ENCODE measurements around the gene CMC4. TPM values are rescaled to one million over a fixed set of nuclear protein-coding genes. Genes with fewer than 3 reads are reported as not detected.

The CMC4 gene
- total RNA-seq, 1 donor: 15.3 TPM

DNA sequence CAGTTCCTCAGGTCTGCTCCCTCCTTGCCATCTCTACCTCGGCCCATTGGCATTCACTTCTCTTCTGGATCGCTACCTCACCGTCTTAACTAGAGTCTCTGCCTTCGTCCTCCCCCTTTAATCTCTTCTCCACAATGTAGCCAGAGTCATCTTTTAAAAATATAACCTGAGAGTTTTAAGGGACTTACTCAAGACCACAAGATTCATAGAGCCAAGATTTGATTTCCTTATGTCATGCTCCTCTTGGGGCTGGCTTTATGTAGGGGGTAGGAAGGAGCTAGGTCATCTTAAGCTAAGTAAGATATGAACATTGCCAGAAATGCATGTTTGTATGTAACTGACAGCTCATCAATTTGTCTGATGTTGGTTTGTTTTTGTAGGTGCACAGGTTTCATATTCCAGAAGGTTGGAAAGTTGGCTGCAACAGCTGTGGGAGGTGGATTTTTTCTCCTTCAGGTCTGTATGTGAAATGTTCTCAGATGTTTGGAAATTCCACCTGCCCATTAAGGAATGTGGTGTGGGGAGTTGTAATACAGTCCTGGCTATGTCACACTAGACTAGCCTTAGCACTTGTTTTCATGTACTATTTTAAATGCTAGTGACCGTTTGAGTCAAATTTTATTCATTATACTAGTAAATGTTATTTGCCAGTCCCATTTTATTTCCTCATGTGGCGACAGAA, 24.7 kb downstream of the CMC4 start:
- no peak for DNase-seq (ENCODE audit: low read depth)
- no peak overlapping the region for H3K4me3 ChIP-seq (ENCODE audit: low read depth, low read length)
- TF ChIP-seq, protein P1, sequence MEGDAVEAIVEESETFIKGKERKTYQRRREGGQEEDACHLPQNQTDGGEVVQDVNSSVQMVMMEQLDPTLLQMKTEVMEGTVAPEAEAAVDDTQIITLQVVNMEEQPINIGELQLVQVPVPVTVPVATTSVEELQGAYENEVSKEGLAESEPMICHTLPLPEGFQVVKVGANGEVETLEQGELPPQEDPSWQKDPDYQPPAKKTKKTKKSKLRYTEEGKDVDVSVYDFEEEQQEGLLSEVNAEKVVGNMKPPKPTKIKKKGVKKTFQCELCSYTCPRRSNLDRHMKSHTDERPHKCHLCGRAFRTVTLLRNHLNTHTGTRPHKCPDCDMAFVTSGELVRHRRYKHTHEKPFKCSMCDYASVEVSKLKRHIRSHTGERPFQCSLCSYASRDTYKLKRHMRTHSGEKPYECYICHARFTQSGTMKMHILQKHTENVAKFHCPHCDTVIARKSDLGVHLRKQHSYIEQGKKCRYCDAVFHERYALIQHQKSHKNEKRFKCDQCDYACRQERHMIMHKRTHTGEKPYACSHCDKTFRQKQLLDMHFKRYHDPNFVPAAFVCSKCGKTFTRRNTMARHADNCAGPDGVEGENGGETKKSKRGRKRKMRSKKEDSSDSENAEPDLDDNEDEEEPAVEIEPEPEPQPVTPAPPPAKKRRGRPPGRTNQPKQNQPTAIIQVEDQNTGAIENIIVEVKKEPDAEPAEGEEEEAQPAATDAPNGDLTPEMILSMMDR (IDR thresholded peaks at IDR 0.05; ENCODE audit: insufficient read depth, low read length): no peak

DNA sequence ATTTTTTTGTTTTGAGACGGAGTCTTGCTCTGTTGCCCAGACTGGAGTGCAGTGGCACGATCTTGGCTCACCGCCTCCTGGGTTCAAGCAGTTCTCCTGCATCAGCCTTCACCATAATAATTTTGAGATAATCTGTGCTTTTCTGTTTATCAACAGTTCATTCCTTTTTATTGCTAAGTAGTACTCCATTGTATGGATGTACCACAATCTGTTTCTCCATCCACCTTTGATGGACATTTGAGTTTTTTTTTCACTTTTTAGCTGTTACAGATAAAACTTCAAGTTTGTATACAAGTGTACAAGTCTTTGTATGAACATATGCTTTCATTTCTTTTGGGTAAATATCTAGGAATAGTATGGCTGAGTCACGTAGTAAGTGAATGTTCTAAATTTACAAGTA, 35.2 kb downstream of the CMC4 start:
- TF ChIP-seq, protein P1 (IDR thresholded peaks at IDR 0.05; ENCODE audit: insufficient read depth, low read length): no peak
- no peak overlapping the region for H3K4me3 ChIP-seq (ENCODE audit: low read depth, low read length)
- no peak for DNase-seq (ENCODE audit: low read depth)

DNA sequence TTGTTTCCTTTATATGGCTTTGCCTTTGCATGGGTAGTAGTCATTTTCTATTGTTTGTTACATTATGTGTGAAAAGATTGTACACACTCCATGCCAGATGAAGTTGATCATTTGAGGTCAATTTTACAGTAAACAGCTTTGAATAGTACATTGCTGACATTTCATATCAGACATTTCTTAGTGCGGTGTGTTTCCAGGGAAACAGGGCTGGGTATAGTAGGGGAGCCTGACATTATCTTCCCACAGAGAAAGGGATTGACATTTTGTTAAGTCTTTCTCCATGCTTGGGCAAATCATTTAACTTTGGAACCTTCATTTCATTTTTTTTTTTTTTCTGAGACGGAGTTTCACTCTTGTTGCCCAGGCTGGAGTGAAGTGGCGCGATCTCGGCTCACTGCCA, 39.3 kb downstream of the CMC4 start:
- no peak for DNase-seq (ENCODE audit: low read depth)
- H3K4me3 ChIP-seq (ENCODE audit: low read depth, low read length): no peak overlapping the region
- TF ChIP-seq, protein P1 (IDR thresholded peaks at IDR 0.05; ENCODE audit: insufficient read depth, low read length): no peak

DNA sequence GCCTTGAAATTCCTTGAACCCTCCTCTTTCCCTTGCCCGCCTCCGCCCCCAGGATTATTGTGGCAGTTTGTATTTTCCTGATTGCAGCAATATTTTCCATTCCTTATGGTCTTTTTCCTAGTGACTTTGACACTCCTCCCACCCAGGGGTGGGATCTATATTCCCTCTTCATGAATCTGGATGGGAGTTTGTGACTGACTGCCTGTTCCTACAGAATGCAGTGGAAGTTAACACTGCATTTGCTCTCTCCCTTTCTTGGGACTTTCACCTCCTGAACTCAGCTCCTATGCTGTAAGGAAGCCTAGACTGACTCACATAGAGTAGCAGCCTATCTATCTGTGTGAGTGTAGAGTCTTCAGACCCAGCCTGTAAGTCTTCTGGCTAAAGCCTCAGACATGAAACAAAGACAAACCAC, 42.1 kb downstream of the CMC4 start:
- no peak overlapping the region for H3K4me3 ChIP-seq (ENCODE audit: low read depth, low read length)
- TF ChIP-seq, protein P1 (IDR thresholded peaks at IDR 0.05; ENCODE audit: insufficient read depth, low read length): no peak
- peak; percentile 51 for DNase-seq (ENCODE audit: low read depth)

DNA sequence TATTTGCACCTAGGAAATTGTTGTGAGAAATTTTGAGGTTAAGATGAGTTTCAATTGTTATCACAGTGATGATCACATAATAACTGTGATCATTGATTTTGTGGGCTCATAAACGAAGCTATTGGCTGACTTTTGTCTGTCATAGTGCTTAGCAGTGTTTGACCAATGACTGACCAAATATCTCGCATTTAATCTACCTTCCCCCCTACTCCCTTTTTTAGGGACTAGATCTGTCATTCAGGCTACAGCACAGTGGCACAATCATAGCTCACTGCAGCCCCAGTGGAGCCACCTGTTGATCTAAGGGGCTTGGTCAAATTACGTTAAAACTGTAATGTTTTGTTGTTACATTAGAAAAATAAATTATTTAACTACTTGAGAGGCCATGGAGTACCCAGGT, 42.8 kb downstream of the CMC4 start:
- DNase-seq (ENCODE audit: low read depth): no peak
- H3K4me3 ChIP-seq (ENCODE audit: low read depth, low read length): peak overlapping the region; percentile 23
- TF ChIP-seq, protein P1 (IDR thresholded peaks at IDR 0.05; ENCODE audit: insufficient read depth, low read length): no peak

DNA sequence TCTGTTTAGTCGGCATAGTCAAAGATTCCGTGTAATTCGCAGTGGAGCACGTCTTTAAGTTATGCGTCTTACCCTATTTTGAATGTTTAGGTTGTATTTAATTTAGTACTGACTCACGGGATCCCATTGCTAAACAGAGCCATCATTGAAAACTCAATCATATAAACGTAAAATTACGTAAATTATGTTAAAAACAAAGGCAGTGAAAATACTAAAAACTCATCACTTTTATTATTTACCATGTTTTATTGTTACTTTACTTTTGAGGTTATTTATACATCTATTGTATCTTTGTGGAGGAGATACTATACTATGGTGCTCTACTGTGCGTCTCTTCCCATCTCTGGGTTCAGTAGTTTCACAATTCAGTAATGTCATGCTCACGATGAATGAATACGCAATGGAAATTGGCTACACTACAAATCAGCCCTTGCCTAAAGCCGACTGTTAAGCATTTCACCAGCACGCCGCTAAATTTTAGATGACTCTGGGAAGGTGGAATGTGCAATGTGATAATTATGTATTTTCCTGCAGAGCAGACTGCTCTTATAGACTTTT, 43.3 kb downstream of the CMC4 start:
- TF ChIP-seq, protein P1 (IDR thresholded peaks at IDR 0.05; ENCODE audit: insufficient read depth, low read length): no peak
- peak; percentile 86 for DNase-seq (ENCODE audit: low read depth)
- peak overlapping the region; percentile 67 for H3K4me3 ChIP-seq (ENCODE audit: low read depth, low read length)
